ENCODE measurements around the gene ELP2. TPM values are rescaled to one million over a fixed set of nuclear protein-coding genes. Genes with fewer than 3 reads are reported as not detected.

Gene ELP2
- total and polyA plus RNA-seq, 9 of the 15 experiments (the other 6 are each of a cell fraction or from before 2014, with no cell fraction given): 76.8 to 192 (median 140) TPM

GRCh38 chr18:36129300-36130038 is at the start of gene ELP2, which contains the start of gene SLC39A6 (continued):
- TF ChIP-seq MAX (CRISPR knock-in tag; IDR thresholded peaks at IDR 0.05): peak; percentile 6; the same call in 1 of the 2 replicates
- no peak for TF ChIP-seq KAT8 (IDR thresholded peaks at IDR 0.05; ENCODE audit: low read depth)
- TF ChIP-seq, protein P1, sequence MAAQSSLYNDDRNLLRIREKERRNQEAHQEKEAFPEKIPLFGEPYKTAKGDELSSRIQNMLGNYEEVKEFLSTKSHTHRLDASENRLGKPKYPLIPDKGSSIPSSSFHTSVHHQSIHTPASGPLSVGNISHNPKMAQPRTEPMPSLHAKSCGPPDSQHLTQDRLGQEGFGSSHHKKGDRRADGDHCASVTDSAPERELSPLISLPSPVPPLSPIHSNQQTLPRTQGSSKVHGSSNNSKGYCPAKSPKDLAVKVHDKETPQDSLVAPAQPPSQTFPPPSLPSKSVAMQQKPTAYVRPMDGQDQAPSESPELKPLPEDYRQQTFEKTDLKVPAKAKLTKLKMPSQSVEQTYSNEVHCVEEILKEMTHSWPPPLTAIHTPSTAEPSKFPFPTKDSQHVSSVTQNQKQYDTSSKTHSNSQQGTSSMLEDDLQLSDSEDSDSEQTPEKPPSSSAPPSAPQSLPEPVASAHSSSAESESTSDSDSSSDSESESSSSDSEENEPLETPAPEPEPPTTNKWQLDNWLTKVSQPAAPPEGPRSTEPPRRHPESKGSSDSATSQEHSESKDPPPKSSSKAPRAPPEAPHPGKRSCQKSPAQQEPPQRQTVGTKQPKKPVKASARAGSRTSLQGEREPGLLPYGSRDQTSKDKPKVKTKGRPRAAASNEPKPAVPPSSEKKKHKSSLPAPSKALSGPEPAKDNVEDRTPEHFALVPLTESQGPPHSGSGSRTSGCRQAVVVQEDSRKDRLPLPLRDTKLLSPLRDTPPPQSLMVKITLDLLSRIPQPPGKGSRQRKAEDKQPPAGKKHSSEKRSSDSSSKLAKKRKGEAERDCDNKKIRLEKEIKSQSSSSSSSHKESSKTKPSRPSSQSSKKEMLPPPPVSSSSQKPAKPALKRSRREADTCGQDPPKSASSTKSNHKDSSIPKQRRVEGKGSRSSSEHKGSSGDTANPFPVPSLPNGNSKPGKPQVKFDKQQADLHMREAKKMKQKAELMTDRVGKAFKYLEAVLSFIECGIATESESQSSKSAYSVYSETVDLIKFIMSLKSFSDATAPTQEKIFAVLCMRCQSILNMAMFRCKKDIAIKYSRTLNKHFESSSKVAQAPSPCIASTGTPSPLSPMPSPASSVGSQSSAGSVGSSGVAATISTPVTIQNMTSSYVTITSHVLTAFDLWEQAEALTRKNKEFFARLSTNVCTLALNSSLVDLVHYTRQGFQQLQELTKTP (IDR thresholded peaks at IDR 0.05; ENCODE audit: low read depth in 1 of 2, partially characterized antibody in 2 of 2): no peak
- no peak for TF ChIP-seq POLR2AphosphoS2 (IDR thresholded peaks at IDR 0.05; ENCODE audit: low read length)
- peak; percentile 75 for TF ChIP-seq HCFC1 (IDR thresholded peaks at IDR 0.05; ENCODE audit: low read depth, low read length)
- peak; percentile 31; the same call in 1 of the 2 replicates for TF ChIP-seq ZBTB1 (CRISPR knock-in tag; IDR thresholded peaks at IDR 0.05; ENCODE audit: borderline replicate concordance, low read depth)
- peak; percentile 39; the same call in 1 of the 2 replicates for TF ChIP-seq JUN (IDR thresholded peaks at IDR 0.05; ENCODE audit: borderline replicate concordance, low read depth, low read length)
- no peak for TF ChIP-seq JUN (CRISPR knock-in tag; IDR thresholded peaks at IDR 0.05; ENCODE audit: borderline replicate concordance)
- TF ChIP-seq ZNF232 (CRISPR knock-in tag; IDR thresholded peaks at IDR 0.05): peak; percentile 85; the same call in 1 of the 2 replicates
- no peak for TF ChIP-seq CCAR2 (IDR thresholded peaks at IDR 0.05; ENCODE audit: low read depth, low read length)
- no peak for TF ChIP-seq CAMTA2 (CRISPR knock-in tag; conservative IDR thresholded peaks at IDR 0.05)
- TF ChIP-seq MGA (IDR thresholded peaks at IDR 0.05): peak; percentile 85

All from K562 (cell line).